Globus pallidus (tissue), 1 donor: Measurements from ENCODE around the gene TPSD1.

Source experiments
- DNase-seq: peaks from one replicate; pipeline ENCODE4 v3.0.0-alpha.2; 2015; ENCODE audit warnings: low spot score

Gene TPSD1

DNA sequence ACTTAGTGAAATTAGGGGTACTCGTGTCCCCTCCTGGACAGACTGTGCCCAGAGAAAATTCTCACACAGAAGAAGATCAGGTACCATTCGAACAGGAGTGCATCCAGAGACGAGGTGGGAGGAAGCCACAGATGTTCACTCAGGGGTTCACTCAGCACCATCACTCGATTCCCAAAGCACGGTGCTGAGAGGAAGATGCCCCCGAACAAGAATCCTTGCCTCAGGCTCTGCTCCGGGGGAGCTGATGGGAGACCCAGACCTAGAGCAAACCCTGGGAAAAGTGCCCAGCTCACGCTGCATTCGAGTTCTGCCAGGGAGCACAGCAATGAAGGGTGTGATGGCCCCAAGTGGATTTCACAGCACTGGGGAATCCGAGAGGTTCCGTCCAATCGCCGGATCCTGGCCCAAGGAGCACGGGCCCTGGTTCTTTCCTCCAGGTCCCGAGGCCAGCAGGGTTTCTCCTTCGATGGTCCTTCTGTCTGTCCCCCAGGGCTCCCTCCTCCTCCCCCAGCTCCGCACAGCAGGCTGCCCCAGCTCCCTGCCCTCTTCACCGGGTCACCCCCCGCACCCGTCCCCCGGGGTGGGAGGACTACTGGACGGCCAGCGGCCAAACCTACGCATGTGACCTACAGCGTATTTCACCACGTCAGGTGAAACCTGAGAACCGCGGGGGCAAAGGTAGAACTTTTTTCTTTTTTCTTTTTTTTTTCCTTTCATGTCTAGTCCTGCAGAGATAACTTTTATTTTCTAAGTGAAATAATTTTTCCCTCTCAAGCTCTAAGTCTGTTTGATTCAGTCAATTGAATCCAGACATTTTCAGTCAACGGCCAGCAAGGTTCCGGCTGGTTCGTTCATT is 43.4 kb downstream of the TPSD1 start:
- DNase-seq, result no peak

DNA sequence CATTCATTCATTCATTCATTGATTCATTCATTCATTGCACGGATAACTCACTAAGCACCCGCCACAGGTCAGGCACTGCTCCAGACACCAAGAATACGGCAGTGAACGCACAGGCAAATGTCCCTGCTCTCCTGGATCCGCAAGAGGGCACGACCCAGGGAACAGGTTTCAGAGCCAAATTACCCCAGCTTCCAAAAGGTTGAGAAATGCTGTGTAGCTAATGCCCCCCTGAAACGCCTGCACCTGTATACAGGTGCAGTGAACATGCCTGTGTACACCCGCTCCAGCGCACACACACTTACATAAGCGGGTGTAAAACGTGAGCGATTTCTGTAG is 44.0 kb downstream of the TPSD1 start:
- DNase-seq, result no peak

- DNase-seq, result no peak
Measured at GRCh38 chr16:1300664-1301476, 45.0 kb downstream of the TPSD1 start.

GRCh38 chr16:1301562-1301961 is 45.7 kb downstream of the TPSD1 start:
- no peak for DNase-seq

DNA sequence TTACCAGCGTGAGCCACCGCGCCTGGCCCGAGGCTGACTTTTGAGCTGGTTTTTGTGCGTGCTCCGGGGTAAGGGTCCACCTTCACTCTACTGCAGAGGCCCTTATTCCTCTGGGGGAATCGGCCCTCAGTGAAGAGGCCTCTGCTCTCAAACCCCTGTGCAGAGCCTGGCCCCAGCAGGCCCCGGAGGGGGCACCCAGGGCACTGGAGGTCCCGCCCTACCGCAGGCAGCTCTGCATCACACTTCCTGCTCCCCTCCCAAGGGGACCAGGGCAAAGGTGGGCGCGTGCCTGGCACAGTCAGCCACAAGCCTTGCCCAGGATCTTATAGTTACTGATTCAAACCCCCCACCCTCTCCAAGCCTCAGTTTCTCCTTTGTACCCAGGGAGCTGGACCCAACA is 50.0 kb downstream of the TPSD1 start:
- DNase-seq, result no peak

DNA sequence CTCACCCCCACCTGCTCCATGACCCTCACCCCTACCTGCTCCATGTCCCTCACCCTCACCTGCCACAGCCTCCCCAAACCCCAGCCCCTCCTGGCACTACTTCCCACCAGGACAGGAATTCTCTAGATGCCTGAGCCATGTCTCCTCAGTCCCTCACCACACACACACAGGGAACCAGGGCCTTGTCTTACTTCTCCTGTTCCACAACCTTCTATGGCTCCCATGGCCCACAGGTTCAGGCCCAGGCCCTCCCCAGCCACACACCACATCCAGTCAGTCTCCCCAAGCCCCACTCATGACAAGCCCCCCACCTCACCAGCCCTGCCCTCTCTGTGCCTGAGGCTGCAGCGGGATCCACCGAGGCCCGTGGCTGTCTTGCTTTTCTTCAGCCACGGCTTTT is 50.5 kb downstream of the TPSD1 start:
- DNase-seq, result no peak

GRCh38 chr16:1308036-1308976 is 52.4 kb downstream of the TPSD1 start:
- no peak for DNase-seq
